ENCODE data around the gene TBC1D22A.
"Not testable (repeated sequence)": the region's sequence is repeated elsewhere in the genome, so short reads cannot be mapped to it uniquely, and the experiment has no call there.

Gene TBC1D22A

GRCh38 chr22:47131632-47132427 lies 369.4 kb downstream of the TBC1D22A start:
- no peak for DNase-seq

- no peak for DNase-seq
Observed at GRCh38 chr22:47132428-47132825, 370.0 kb downstream of the TBC1D22A start.

GRCh38 chr22:47133061-47133969 lies 370.9 kb downstream of the TBC1D22A start:
- no peak for DNase-seq

GRCh38 chr22:47134222-47134621 lies 371.8 kb downstream of the TBC1D22A start:
- no peak for DNase-seq

GRCh38 chr22:47135338-47135737 lies 372.9 kb downstream of the TBC1D22A start:
- no peak for DNase-seq

GRCh38 chr22:47136050-47136449 lies 373.6 kb downstream of the TBC1D22A start:
- DNase-seq, result no peak

GRCh38 chr22:47136671-47137070 lies 374.2 kb downstream of the TBC1D22A start:
- DNase-seq, result no peak

GRCh38 chr22:47139013-47139789 lies 376.8 kb downstream of the TBC1D22A start:
- DNase-seq, result no peak

- DNase-seq, result no peak
Observed at GRCh38 chr22:47139790-47140119, 377.3 kb downstream of the TBC1D22A start.

- DNase-seq, result not testable (repeated sequence)
Observed at GRCh38 chr22:47140975-47141374, 378.5 kb downstream of the TBC1D22A start.

- no peak for DNase-seq
Observed at GRCh38 chr22:47142427-47143046, 380.1 kb downstream of the TBC1D22A start.

GRCh38 chr22:47143249-47143938 lies 380.9 kb downstream of the TBC1D22A start:
- no peak for DNase-seq

GRCh38 chr22:47144076-47144765 lies 381.8 kb downstream of the TBC1D22A start:
- no peak for DNase-seq

- no peak for DNase-seq
Observed at GRCh38 chr22:47144791-47145425, 382.5 kb downstream of the TBC1D22A start.

GRCh38 chr22:47145883-47146282 lies 383.4 kb downstream of the TBC1D22A start:
- DNase-seq, result no peak

- DNase-seq, result no peak
Observed at GRCh38 chr22:47146391-47146790, 383.9 kb downstream of the TBC1D22A start.

GRCh38 chr22:47146941-47147340 lies 384.5 kb downstream of the TBC1D22A start:
- DNase-seq, result no peak

GRCh38 chr22:47147572-47147971 lies 385.1 kb downstream of the TBC1D22A start:
- no peak for DNase-seq

GRCh38 chr22:47148510-47148909 lies 386.1 kb downstream of the TBC1D22A start:
- DNase-seq, result no peak

- DNase-seq, result no peak
Observed at GRCh38 chr22:47148956-47149728, 386.7 kb downstream of the TBC1D22A start.
